GM18511 (cell line): ENCODE results near the gene HPN.
"Not testable (repeated sequence)": the region's sequence is repeated elsewhere in the genome, so short reads cannot be mapped to it uniquely, and the experiment has no call there.

Experiments used
- ATAC-seq: cut with Tn5 transposase; IDR thresholded peaks from one replicate; pipeline ENCODE4 v1.9.1; 2021; ENCODE audit warnings: mild to moderate bottlenecking, moderate library complexity; ENCODE audit not compliant: unreplicated experiment

The HPN gene

GRCh38 chr19:35041548-35042055 is at the start of gene HPN:
Gene HPN, plus strand, starts transcription at chr19:35041721. Its CDS starts 786 bp downstream, at chr19:35042507.
- no peak for ATAC-seq

- ATAC-seq = not testable (repeated sequence)
Observed at GRCh38 chr19:34992582-34992981, 48.9 kb upstream of the HPN start.

- ATAC-seq = no peak
Observed at GRCh38 chr19:34994286-34994642, 47.3 kb upstream of the HPN start.

GRCh38 chr19:34994643-34995541 is 46.6 kb upstream of the HPN start:
- ATAC-seq = no peak

GRCh38 chr19:34995551-34995950 is 46.0 kb upstream of the HPN start:
- ATAC-seq = no peak

GRCh38 chr19:34997071-34997617 is 44.4 kb upstream of the HPN start:
- ATAC-seq = no peak

GRCh38 chr19:34998224-34998623 is 43.3 kb upstream of the HPN start:
- not testable (repeated sequence) for ATAC-seq

- ATAC-seq = no peak
Observed at GRCh38 chr19:34998777-34999497, 42.6 kb upstream of the HPN start.

GRCh38 chr19:34999498-35000337 is 41.8 kb upstream of the HPN start, which contains the start of gene GRAMD1A:
Gene GRAMD1A, plus strand, starts transcription at chr19:35000323. Its CDS starts 156 bp downstream, at chr19:35000479.
- ATAC-seq = peak; percentile 68

- no peak for ATAC-seq
Observed at GRCh38 chr19:35000338-35000646, 41.2 kb upstream of the HPN start.

GRCh38 chr19:35000647-35001501 is 40.6 kb upstream of the HPN start:
- ATAC-seq = peak; percentile 22

GRCh38 chr19:35002037-35002535 is 39.4 kb upstream of the HPN start:
- no peak for ATAC-seq

GRCh38 chr19:35004517-35005255 is 36.8 kb upstream of the HPN start:
- ATAC-seq = no peak

- ATAC-seq = no peak
Observed at GRCh38 chr19:35005256-35005977, 36.1 kb upstream of the HPN start.

- ATAC-seq = not testable (repeated sequence)
Observed at GRCh38 chr19:35006007-35006341, 35.5 kb upstream of the HPN start.

GRCh38 chr19:35006342-35006998 is 35.1 kb upstream of the HPN start:
- no peak for ATAC-seq

- no peak for ATAC-seq
Observed at GRCh38 chr19:35006999-35007365, 34.5 kb upstream of the HPN start.

GRCh38 chr19:35007427-35007826 is 34.1 kb upstream of the HPN start:
- ATAC-seq = not testable (repeated sequence)
